Stomach smooth muscle (tissue), 2 donors: Measurements from ENCODE around the gene C2CD4D.

ENCODE experiments used
- H3K27ac ChIP-seq: one replicate; pipeline ENCODE4 v1.7.0; 2013; ENCODE audit warnings: mild to moderate bottlenecking, low read length, inconsistent platforms
- H3K27me3 ChIP-seq, 2 donors: one replicate each; pipeline ENCODE4 v1.7.0; 2013; ENCODE audit warnings: low read length in 2 of 2; ENCODE audit not compliant: insufficient read depth in 2 of 2, control insufficient read depth in 1 of 2
- H3K36me3 ChIP-seq, 2 donors: one replicate each; pipeline ENCODE4 v1.7.0; 2013; ENCODE audit warnings: low read length in 2 of 2; ENCODE audit not compliant: control insufficient read depth in 2 of 2, insufficient read depth in 2 of 2
- H3K4me1 ChIP-seq: one replicate; pipeline ENCODE4 v1.7.0; 2013; ENCODE audit warnings: low read length; ENCODE audit not compliant: control insufficient read depth, insufficient read depth
- H3K4me3 ChIP-seq, 2 donors: one replicate each; pipeline ENCODE4 v1.7.0; 2013; ENCODE audit warnings: low read length in 2 of 2
- H3K9ac ChIP-seq, 2 donors: one replicate each; pipeline ENCODE4 v1.7.0; 2013; ENCODE audit warnings: low read length in 2 of 2, mild to moderate bottlenecking in 1 of 2
- H3K9me3 ChIP-seq, 2 donors: one replicate each; pipeline ENCODE4 v1.7.0; 2013; ENCODE audit warnings: low read length in 2 of 2; ENCODE audit not compliant: control insufficient read depth in 2 of 2
- donor health status: healthy.
- donor health status: Pancreatic carcinoma.

The C2CD4D gene

GRCh38 chr1:151835596-151835995 lies 4.0 kb downstream of the C2CD4D start:
- peaks cover 37% of the 10 kb centered on the region in 2 donors for H3K27me3 ChIP-seq
- H3K36me3 ChIP-seq: no peaks in the 10 kb centered on the region
- peaks cover 26% of the 10 kb centered on the region for H3K4me1 ChIP-seq
- no peak overlapping the region for H3K9ac ChIP-seq
- no peaks in the 10 kb centered on the region for H3K9me3 ChIP-seq
- H3K4me3 ChIP-seq: no peak overlapping the region
- H3K27ac ChIP-seq: no peak overlapping the region

- no peak overlapping the region for H3K9ac ChIP-seq
- H3K27me3 ChIP-seq: peaks cover 23 to 36% of the 10 kb centered on the region in 2 donors
- H3K27ac ChIP-seq: no peak overlapping the region
Measured at GRCh38 chr1:151834239-151834638, 5.4 kb downstream of the C2CD4D start.

GRCh38 chr1:151833172-151833900 lies 6.3 kb downstream of the C2CD4D start:
- Histone ChIP-seq H3K4me1 (peaks cover 13% of the 10 kb centered on the region), H3K27me3 (peaks cover 18 to 27% of the 10 kb centered on the region in 2 donors)

More at GRCh38 chr1:151834239-151834638, 5.4 kb downstream of the C2CD4D start:
- no peaks in the 10 kb centered on the region for H3K36me3 ChIP-seq
- peaks cover 20% of the 10 kb centered on the region for H3K4me1 ChIP-seq
- no peaks in the 10 kb centered on the region for H3K9me3 ChIP-seq
- no peak overlapping the region for H3K4me3 ChIP-seq

GRCh38 chr1:151832318-151832980 lies 7.2 kb downstream of the C2CD4D start:
- Histone ChIP-seq H3K4me1 (peaks cover 7% of the 10 kb centered on the region), H3K4me3 (no peak overlapping the region), H3K27ac (no peak overlapping the region), H3K9me3 (no peaks in the 10 kb centered on the region), H3K9ac (no peak overlapping the region), H3K36me3 (no peaks in the 10 kb centered on the region), H3K27me3 (peaks cover 15 to 25% of the 10 kb centered on the region in 2 donors)

More at GRCh38 chr1:151833172-151833900, 6.3 kb downstream of the C2CD4D start:
- no peaks in the 10 kb centered on the region for H3K9me3 ChIP-seq
- H3K9ac ChIP-seq: no peak overlapping the region
- no peak overlapping the region for H3K27ac ChIP-seq
- H3K4me3 ChIP-seq: no peak overlapping the region
- no peaks in the 10 kb centered on the region for H3K36me3 ChIP-seq

GRCh38 chr1:151831605-151832004 lies 8.0 kb downstream of the C2CD4D start, which contains the start of gene RORC:
TSS of gene RORC (minus strand) at chr1:151831802. CDS start at chr1:151831764, 38 bp downstream.
- Histone ChIP-seq H3K27ac (no peak within 1 kb of the TSS), H3K4me3 (no peak within 1 kb of the TSS), H3K9ac (no peak within 1 kb of the TSS), H3K4me1 (peaks cover 7% of the 10 kb centered on the region), H3K36me3 (no peaks in the 10 kb centered on the region), H3K27me3 (peaks cover 7 to 18% of the 10 kb centered on the region in 2 donors), H3K9me3 (no peaks in the 10 kb centered on the region)

GRCh38 chr1:151831256-151831591 lies 8.4 kb downstream of the C2CD4D start:
- no peaks in the 10 kb centered on the region for H3K36me3 ChIP-seq
- no peaks in the 10 kb centered on the region for H3K9me3 ChIP-seq
- H3K4me1 ChIP-seq: peaks cover 7% of the 10 kb centered on the region
- no peak overlapping the region for H3K27ac ChIP-seq
- H3K9ac ChIP-seq: no peak overlapping the region
- H3K4me3 ChIP-seq: no peak overlapping the region
- peaks cover 7 to 18% of the 10 kb centered on the region in 2 donors for H3K27me3 ChIP-seq

GRCh38 chr1:151830055-151830454 lies 9.6 kb downstream of the C2CD4D start:
- Histone ChIP-seq H3K4me3 (no peak overlapping the region), H3K4me1 (peaks cover 7% of the 10 kb centered on the region), H3K27me3 (peaks cover 7 to 18% of the 10 kb centered on the region in 2 donors), H3K27ac (no peak overlapping the region), H3K36me3 (no peaks in the 10 kb centered on the region), H3K9me3 (no peaks in the 10 kb centered on the region), H3K9ac (no peak overlapping the region)

GRCh38 chr1:151829352-151830046 lies 10.1 kb downstream of the C2CD4D start:
- H3K4me3 ChIP-seq: no peak overlapping the region
- H3K36me3 ChIP-seq: no peaks in the 10 kb centered on the region
- H3K9ac ChIP-seq: no peak overlapping the region
- H3K9me3 ChIP-seq: no peaks in the 10 kb centered on the region
- no peak overlapping the region for H3K27ac ChIP-seq
- peaks cover 7% of the 10 kb centered on the region for H3K4me1 ChIP-seq
- peaks cover 6 to 18% of the 10 kb centered on the region in 2 donors for H3K27me3 ChIP-seq

- H3K4me3 ChIP-seq: no peak overlapping the region
- H3K9ac ChIP-seq: no peak overlapping the region
- H3K27ac ChIP-seq: no peak overlapping the region
- H3K36me3 ChIP-seq: no peaks in the 10 kb centered on the region
- H3K9me3 ChIP-seq: no peaks in the 10 kb centered on the region
- H3K4me1 ChIP-seq: peaks cover 7% of the 10 kb centered on the region
- H3K27me3 ChIP-seq: peaks cover 5 to 18% of the 10 kb centered on the region in 2 donors
Measured at GRCh38 chr1:151828921-151829320, 10.7 kb downstream of the C2CD4D start.

GRCh38 chr1:151827853-151828252 lies 11.8 kb downstream of the C2CD4D start:
- peaks cover 4 to 18% of the 10 kb centered on the region in 2 donors for H3K27me3 ChIP-seq
- H3K27ac ChIP-seq: no peak overlapping the region
- H3K4me3 ChIP-seq: no peak overlapping the region
- H3K9me3 ChIP-seq: no peaks in the 10 kb centered on the region
- no peaks in the 10 kb centered on the region for H3K36me3 ChIP-seq
- H3K9ac ChIP-seq: no peak overlapping the region
- H3K4me1 ChIP-seq: peaks cover 7% of the 10 kb centered on the region
